IPS-NIHi7 (cell line): ENCODE data around the gene ZFPM1.

ENCODE experiments used
- DNase-seq: peaks from one replicate; pipeline ENCODE4 v3.0.0; 2012; ENCODE audit warnings: mixed read lengths; ENCODE audit errors: extremely low spot score

ZFPM1 gene

GRCh38 chr16:88538366-88539060 lies 85.4 kb downstream of the ZFPM1 start:
- DNase-seq: no peak

DNA sequence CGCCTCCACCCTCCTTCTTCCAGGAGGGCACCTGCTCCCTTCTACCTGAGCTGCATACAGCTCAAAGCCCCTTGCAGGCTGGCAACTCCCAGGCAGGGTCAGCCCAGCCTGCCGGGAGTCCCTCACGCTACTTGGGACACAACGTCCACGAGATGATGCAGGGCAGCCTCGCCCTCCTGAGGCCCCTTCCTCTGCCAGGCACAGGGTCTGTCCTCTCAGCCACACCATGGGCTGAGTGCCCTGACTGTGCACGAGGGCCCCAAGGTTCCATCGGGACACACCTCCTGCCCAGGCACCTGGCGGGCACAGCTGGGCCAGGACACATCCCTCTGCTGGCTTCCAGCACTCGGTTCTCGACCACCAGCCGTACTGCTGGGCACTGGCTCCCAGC lies 86.2 kb downstream of the ZFPM1 start:
- no peak for DNase-seq

DNA sequence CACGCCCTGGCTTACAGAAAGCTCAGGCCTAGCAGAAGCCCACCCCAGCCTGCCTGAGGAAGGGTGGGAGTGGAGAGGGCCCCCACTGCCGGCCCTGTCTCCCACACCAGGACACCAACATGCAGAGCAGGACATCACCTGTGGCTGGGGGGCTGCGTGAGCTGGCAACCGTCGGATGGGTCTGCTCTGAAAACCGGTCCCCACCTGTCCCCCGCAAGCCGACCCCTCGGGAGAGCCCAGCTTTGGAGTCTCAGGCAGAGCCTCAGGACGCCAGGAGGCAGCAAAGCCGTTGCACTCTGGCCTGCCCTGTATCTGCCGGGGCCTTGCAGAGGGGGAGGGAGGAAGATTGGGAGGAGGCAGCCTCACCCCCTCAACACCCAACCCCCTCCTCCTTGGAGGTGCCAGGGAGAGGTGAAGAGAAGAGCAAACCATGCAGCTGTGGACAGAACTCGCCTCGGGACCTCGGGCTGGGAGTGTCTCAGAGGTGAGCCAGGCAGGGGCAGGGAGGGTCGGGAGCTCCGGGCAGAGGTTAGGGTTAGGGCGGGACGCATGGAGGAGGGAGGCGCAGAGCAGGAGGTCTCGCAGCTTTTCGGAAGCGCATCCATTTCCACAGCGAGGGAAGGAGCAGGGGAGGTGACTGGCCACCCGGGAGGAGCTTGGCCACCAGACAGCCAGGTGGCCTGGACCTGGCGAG lies 86.7 kb downstream of the ZFPM1 start:
- DNase-seq: no peak

GRCh38 chr16:88540346-88540977 lies 87.4 kb downstream of the ZFPM1 start:
- DNase-seq: no peak

DNA sequence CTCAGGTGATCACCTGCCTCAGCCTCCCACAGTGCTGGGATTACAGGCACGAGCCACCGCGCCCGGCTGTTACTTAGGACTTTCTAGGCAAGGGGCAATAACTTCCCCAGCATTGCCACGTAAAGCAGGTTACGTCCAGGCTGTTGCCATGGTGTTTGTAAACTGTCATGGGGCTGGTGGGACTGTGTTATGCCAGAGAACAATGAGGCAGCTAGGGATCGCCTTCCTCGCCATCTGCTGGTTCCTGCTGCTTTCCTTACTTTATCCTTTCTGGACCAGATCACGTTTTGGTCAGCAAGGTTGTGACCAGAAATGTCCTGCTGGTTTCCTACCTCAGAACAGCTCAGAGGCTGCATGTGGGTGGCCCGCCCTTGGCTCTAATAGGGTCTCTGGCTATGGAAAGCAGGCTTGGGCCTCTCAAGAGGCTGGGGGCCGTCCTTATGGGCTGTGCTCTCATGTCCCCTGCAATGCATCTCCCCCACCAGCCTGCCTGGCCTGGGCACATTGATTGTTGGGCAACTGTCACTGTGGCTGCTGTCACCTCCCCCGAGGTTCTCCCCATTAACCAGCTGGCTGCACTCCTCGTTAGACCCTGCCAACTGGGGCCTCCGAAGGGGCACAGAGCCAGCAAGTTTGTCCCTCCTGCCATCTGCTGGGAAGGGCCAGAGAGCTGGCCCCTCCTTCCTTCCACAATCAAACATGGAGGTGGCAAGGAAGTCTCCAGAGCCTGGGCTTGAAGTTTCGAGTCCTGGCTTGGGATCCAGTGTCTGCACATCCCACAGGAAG lies 88.9 kb downstream of the ZFPM1 start:
- no peak for DNase-seq

- no peak for DNase-seq
Observed at GRCh38 chr16:88543230-88543813, 90.2 kb downstream of the ZFPM1 start.

DNA sequence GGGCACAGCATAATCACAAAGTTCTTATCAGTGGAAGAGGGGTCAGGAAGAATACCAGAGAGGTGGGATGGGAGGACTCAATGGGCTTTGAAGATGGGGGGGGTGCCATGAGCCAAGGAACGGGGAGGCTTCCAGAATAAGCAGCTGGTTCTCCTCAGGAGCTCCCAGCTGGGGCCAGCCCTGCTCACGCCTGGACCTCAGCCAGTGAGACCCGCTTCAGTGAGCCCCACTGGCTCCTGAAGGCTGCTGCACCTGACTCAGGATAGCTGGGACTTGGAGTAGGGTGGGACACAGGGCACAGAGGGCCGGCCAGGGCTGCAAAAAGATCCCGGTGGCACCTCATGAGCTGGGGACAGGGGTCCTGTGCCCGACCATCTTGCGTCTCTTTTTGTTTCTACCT lies 92.7 kb downstream of the ZFPM1 start:
- DNase-seq: no peak

GRCh38 chr16:88548131-88548874 lies 95.2 kb downstream of the ZFPM1 start:
- no peak for DNase-seq

DNA sequence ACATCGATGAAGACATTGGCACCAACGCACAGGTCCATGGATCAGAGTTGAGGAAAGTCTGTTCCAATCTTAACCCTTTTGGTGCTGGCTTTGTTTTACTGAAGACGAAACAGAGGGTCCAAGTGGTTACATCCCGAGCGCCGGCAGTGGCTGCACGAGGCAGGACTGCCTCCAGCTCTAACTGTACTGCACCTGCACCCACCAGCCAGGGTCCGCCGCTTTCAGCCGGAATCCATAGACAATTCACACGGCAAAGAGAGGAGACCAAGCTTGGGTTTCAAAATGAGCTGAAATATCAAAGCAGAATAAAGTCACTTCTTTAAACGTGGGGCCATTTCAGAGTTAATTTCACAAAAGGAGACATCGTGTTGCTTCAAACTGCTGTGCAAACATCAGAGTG lies 95.9 kb downstream of the ZFPM1 start:
- no peak for DNase-seq

- no peak for DNase-seq
Observed at GRCh38 chr16:88549671-88550245, 96.7 kb downstream of the ZFPM1 start.

DNA sequence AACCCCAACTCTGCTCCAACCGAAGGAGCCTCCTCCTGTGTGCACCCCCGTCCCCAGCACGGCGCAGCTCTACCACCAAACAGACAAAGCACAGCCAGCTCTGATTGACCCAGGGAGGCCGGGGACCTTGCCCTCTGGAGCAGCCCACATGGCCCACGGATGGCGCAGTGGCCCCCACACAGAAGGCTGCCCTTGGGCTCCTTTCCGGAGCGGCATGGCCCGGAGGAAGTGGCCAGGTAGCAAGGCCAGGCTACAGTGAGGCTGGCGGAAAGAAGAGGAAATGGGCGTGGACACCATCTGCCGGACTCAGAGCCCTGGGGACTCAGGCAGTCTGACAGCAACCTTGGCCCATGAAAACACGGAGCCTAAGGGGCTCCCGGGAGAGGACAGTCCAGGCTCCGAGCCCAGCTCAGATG lies 97.2 kb downstream of the ZFPM1 start:
- DNase-seq: no peak

- no peak for DNase-seq
Observed at GRCh38 chr16:88552166-88552565, 99.1 kb downstream of the ZFPM1 start.

GRCh38 chr16:88552815-88553214 lies 99.7 kb downstream of the ZFPM1 start:
- DNase-seq: no peak

DNA sequence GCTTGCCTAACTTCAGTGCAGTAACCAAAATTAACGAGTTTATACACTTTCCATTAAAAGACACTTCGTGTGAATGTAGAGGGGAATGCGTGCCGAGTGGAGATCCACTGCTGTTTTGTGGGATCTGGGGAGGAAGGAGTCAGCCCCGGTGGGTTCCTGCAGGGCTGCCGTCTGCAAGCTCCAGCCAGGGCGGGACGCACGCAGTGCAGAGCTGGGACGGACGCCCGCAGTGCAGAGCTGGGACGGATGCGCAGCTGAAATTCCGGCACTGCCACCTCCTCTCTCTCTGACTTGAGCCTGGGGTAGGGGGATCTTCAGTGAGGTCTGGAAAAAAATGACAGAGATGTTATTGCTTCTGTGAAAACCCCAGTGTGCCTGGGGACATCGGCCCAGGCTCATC lies 100.7 kb downstream of the ZFPM1 start:
- no peak for DNase-seq

GRCh38 chr16:88554711-88555264 lies 101.7 kb downstream of the ZFPM1 start:
- no peak for DNase-seq

DNA sequence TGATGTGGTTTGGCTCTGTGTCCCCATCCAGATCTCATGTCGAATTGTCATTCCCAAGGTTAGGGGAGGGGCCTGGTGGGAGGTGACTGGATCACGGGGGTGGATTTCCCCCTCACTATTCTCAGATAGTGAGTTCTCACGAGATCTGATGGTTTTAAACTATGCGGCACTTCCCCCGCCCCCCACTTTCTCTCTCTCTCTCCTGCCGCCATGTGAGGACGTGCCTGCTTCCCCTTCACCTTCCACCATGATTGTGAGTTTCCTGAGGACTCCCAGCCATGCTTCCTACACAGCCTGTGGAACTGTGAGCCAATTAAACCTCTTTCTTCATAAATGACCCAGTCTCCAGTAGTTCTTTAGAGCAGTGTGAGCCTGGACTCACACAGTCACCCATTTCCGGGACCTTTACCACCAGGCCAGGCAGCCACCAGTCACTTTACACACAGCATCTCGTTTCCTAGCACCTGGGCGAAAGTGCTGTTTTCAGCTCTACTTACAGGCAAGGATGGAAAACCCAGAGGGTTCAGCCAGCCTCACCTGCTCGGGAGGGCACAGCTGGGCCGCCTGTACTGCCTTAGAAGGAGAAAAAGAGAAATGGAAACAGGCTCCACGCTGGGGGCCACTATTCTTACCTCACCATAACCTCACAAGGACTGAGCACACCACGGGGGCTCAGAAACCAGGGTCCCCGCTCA lies 103.4 kb downstream of the ZFPM1 start:
- DNase-seq: no peak

- peak; percentile 58 for DNase-seq
Observed at GRCh38 chr16:88558457-88559442, 105.7 kb downstream of the ZFPM1 start.

DNA sequence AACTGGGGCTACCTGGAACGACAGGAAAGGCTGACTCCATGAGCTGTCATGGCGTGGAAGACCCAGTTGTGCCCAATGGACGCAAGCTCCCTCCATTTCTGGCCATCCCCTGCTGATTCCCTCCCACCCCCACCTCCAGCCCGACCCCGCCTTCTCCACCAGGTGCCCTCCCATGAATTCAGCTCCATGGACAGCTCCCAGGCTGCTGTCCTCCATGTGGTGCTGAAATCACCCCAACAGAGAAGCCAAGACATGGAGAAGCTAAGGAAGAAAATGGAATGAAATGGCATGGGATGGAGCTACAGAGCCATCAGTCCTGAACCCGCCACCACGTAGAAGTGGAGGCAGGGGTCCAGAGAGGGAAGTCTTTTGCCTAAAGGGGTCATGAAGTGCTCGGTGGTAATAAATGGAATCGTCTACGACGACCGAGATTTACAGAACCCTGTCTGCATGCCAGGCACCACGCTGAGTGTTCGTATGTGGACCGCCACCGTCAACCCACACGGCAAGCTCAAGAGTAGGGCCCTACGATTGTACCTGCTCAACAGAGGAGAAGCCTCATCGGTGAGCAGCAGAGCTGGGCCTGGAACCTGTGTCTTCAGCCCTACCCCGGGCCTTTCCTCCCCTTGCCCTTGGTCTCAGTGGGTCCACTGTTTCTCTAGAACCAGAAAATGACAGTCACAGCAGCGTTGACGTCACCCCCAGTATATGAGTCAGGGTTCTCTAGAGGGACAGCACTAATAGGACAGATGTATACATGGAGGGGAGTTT lies 107.8 kb downstream of the ZFPM1 start:
- DNase-seq: peak; percentile 75
